GM21526 (cell line): ENCODE measurements around the gene CCDC174.
"Not testable (repeated sequence)": the region's sequence is repeated elsewhere in the genome, so short reads cannot be mapped to it uniquely, and the experiment has no call there.

Experiments
- ATAC-seq: cut with Tn5 transposase; IDR thresholded peaks from one replicate; pipeline ENCODE4 v1.9.1; 2021; ENCODE audit warnings: moderate library complexity; ENCODE audit not compliant: unreplicated experiment, low FRiP score

Gene CCDC174

GRCh38 chr3:14651440-14652251 is at the start of gene CCDC174:
Gene CCDC174 (plus strand): TSS chr3:14651762. CDS start chr3:14651837, 75 bp downstream.
- ATAC-seq: peak; percentile 97

GRCh38 chr3:14602006-14602803 is 49.4 kb upstream of the CCDC174 start:
- no peak for ATAC-seq

DNA sequence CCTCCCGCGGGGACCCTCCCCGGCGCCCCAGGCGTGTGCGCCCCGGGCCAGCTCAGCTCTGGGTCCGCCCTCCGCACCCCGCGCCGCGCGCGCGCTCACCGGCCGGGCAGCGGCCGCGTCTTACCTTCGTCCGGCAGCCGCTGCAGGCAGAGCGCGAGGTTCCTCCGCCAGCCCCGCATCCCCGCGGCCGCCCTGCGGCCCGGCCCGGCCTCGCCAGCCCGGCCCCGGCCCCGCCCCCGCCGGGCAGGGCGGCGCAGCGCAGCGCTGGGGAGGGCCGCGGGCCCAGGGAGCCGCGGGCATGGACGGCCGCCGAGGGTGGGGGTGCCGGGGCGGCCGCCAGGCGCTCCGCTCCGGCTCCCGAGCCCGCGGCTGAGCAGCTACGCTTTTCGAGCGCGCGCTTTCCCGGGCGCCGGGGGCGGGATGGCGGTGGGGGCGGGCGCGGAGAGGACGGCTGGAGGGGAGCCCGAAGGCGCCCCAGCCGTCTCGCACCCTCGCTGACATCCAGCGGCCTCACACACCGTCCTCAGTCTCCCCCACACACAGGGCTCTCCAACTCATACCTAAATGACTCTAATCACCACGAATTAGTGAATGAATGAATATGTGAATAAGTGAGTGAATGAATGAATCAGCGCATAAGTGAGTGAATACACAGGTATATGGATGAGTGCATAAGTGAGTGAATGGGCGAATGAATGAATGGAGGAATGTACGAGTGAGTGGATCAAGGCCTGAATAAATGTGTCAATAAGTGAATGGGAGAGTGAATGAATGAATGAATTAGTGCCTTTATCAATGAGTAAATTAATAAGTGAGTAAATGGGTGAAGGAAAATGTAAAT is 48.5 kb upstream of the CCDC174 start:
- no peak for ATAC-seq

GRCh38 chr3:14605067-14605466 is 46.5 kb upstream of the CCDC174 start:
- no peak for ATAC-seq

DNA sequence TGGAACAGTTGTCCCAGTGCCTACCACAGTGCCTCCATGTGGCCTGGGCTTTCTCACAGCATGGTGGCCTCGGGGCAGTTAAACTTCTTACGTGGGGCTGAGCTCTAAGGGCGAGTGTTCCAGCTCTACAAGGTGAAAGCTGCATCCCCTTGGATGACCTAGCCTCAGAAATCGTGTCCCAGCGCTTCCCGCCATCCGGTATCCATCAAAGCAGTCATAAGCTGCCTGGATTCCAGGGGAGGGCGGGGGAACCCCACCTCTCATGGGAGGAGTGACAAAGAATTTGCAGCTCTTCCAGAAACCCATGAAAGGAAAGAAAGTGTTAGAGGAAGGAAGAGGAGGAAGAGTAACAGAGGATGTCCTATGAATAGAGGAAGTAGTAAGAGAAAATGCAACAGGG is 45.8 kb upstream of the CCDC174 start:
- ATAC-seq: no peak

DNA sequence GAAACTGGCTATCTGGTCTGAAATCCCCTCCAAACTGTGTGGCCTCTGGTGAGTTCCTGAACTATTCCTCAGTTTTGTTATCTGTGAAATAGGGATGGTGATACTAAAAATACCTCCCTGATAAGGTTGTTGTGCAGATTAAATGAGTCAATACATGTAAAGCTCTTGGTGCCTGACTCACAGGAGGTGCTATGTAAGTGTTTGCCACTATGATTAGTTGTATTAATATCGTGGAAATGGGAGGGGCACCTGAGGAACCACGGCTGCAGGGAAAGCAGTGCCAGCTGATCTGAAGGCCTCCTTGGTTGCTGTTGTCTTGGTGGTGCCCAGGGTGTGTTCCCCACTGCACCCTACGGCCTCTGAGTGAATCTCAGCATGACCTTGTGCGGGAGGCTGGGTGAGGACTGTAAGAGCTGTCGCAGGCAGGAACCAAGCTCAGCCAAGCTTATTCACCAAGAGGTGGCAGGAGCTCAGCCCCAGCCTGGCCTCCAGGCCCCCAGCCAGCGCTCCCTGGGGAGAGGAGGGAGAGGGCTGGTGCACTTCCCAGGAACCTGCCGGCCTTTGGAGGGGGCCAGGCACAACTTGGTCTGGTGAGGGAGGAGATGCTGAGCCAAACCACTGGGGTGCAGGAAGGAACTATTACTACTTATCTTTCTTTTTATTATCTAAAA is 44.8 kb upstream of the CCDC174 start:
- ATAC-seq: no peak

DNA sequence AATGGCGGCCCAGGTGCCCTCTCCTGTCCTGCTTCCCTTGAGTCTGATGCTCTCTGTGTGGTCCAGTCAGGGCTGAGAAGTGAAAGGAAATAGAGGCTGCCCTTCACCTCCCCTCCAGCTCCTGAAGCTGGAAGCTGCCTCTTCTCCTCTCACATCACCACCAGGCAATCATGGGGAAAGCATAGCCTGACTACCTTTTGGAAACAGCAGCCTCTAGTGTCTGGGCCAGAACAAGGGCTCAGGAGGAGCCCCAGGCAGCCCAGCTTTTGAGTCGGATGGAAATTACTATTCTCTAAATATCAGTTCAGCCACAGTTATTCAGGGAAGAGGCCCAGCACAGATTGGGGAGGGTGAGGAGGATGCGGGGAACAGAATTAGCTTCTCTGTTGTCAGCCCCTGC is 43.3 kb upstream of the CCDC174 start:
- no peak for ATAC-seq

- not testable (repeated sequence) for ATAC-seq
Measured at GRCh38 chr3:14609058-14609457, 42.5 kb upstream of the CCDC174 start.

- ATAC-seq: no peak
Measured at GRCh38 chr3:14609506-14609905, 42.1 kb upstream of the CCDC174 start.

DNA sequence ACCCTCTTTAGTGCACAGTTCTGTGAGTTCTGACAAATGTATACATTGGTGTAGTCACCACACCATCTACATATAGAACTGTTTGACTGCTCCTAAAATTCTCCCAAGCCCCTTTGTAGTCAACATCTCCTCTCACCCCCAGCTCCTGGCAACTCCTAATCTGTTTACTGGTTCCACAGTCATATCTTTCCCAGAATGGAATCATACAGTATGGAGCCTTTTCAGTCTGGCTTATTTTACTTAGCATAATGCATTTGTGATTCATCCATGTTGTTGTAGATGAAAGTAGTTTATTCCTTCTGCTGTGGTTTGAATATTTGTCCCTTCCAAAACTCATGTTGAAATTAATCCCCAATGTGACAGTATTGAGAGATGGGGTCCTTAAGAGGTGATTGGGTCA is 41.6 kb upstream of the CCDC174 start:
- no peak for ATAC-seq

DNA sequence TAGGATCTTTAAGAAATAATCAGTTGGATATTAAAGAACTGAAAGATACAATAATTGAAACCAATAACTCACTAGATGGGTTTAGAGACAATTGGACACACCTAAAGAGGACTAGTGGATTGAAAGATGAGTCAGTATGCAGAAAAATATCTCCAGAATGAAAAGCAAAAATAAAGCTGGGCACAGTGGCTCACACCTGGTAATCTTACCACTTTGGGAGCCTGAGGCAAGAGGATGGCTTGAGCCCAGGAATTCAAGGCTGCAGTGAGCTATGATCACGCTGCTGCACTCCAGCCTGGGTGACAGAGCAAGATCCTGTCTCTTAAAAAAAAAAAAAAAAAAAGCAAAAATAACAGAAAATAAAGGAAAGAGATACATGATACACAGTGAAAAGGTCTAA is 37.4 kb upstream of the CCDC174 start:
- no peak for ATAC-seq

GRCh38 chr3:14614862-14615261 is 36.7 kb upstream of the CCDC174 start:
- ATAC-seq: no peak

- ATAC-seq: no peak
Measured at GRCh38 chr3:14616606-14617507, 34.7 kb upstream of the CCDC174 start.

- ATAC-seq: no peak
Measured at GRCh38 chr3:14617508-14618023, 34.0 kb upstream of the CCDC174 start.

- ATAC-seq: no peak
Measured at GRCh38 chr3:14619605-14620004, 32.0 kb upstream of the CCDC174 start.

DNA sequence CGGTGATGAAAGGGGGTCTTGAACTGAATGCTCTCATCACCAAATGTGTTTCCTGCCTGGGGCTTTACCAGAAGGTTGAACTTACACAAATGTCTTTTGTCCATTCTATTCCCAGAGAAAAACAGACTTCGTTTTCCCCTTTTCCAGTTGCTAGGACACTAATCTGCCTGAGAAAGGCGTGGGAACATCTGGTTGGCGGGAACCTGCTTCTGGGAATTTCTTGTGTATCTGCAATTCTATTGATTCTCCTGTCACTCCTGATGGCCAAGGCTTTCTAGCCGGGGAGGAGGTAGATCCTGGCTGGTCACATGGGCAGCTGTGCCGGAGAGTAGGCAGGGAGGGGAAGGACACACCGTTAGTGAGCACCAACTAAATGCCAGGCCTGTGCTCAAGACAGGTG is 31.1 kb upstream of the CCDC174 start:
- ATAC-seq: no peak

DNA sequence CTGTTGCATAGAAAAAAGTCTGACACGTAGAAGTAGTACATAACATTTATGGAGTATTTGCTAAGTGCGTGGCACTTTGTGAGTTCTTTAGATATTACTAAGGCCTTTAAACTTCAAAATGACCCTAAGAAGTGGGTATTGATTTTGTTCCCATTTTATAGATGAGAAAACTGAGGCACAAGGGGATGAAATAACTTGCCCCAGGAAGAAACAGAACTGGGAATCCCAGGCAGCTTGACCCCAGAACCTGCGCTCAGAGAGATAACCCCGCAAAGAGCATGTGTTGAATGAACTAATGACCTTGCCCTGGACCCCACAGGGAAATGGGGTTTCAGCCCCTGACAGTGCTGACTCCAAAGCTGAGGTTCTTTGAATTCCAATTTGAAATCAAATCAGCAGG is 30.5 kb upstream of the CCDC174 start:
- ATAC-seq: no peak

DNA sequence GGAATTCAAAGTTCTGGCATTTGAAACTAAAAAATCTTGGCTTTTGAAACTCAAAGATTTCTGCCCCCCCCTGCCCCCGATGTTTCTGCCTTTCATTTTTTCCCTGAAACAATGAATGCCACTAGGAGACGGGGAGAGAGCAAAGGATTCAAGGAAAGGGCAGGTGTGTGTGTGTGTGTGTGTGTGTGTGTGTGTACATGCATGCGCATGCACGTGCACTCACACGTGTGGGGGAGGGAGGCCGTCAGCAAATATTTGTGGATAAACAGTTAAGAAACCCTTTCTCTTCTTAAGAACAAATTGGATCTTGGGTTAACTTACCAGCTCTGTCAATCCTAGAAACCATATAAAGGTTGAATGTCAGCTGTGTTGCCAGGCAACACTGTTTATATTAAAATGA is 29.2 kb upstream of the CCDC174 start:
- ATAC-seq: no peak

DNA sequence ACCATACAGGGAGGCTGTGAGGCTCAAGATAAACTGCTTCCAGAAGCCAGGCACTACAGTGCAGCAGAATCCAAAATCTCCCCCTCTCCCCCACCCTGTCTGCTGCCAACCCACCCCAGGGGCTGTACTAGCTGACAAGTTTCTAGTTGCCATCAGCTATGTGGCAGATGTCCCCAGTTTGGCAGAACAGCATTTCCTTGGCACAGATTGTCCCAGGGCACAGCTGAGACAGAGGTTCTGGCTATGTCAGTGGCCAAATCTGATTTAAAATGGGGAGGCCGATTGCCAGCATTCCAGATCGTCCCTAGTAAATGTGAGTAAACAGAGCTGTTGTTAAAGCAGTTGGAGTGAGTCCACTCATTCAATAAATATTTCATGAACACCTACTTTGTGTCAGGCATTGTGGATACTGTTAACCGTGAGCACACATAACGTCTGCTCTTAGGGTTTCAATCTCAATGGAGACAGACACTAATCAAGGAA is 28.0 kb upstream of the CCDC174 start:
- ATAC-seq: no peak
